GM12801 (cell line): ENCODE measurements around the gene JUP.

ENCODE experiments used
- CTCF ChIP-seq: IDR thresholded peaks from one replicate; pipeline ENCODE4 v1.5.1; 2011; ENCODE audit warnings: control low read depth; ENCODE audit not compliant: insufficient read length; ENCODE audit errors: extremely low read depth

The JUP gene

GRCh38 chr17:41786227-41787020 is at the start of gene JUP:
JUP (minus strand) TSS chr17:41786711; CDS start chr17:41771854, 14,857 bp downstream.
- no peak for TF ChIP-seq CTCF

- no peak for TF ChIP-seq CTCF
Observed at GRCh38 chr17:41835800-41836549, 49.5 kb upstream of the JUP start, which contains the start of gene NT5C3B. NT5C3B (minus strand) TSS chr17:41836232; CDS start chr17:41836193, 39 bp downstream.

GRCh38 chr17:41835214-41835799 is 48.8 kb upstream of the JUP start:
- no peak for TF ChIP-seq CTCF

- no peak for TF ChIP-seq CTCF
Observed at GRCh38 chr17:41825175-41825845, 38.8 kb upstream of the JUP start.

GRCh38 chr17:41824086-41824485 is 37.6 kb upstream of the JUP start:
- no peak for TF ChIP-seq CTCF

GRCh38 chr17:41823580-41823979 is 37.1 kb upstream of the JUP start:
- no peak for TF ChIP-seq CTCF

- TF ChIP-seq CTCF = no peak
Observed at GRCh38 chr17:41823141-41823524, 36.6 kb upstream of the JUP start.
